HCT116 (cell line): Measurements from ENCODE around the gene ADRM1. TPM values are rescaled to one million over a fixed set of nuclear protein-coding genes. Genes with fewer than 3 reads are reported as not detected.

Experiments
- ATAC-seq: fragments of 200-7000 bp; cut with Tn5 transposase; 2 replicates; pipeline ENCODE4 v1.9.1; 2020; ENCODE audit warnings: mild to moderate bottlenecking, moderate library complexity
- BruUV-seq: library from RNA; stranded (reverse); fragments of 400-500 nt; replicated peaks from 2 replicates; lab custom pipeline; 2021; lab: Mats Ljungman, UMichigan
- CTCF ChIA-PET: fragments of 300-600 bp; sonication (Branson Sonifier 250); formaldehyde crosslinking; loops from one replicate; lab custom pipeline; 2021; ENCODE audit warnings: antibody characterized with exemption; lab: Charles Lee
- POLR2A ChIA-PET: fragments of 300-600, 350-600 bp; sonication (Branson Sonifier 250); formaldehyde crosslinking; loops from one replicate; lab custom pipeline; 2021; ENCODE audit warnings: antibody characterized with exemption; lab: Charles Lee
- RAD21 ChIA-PET, 2 experiments: fragments of 300-600 bp; sonication (Branson Sonifier 250); formaldehyde crosslinking; loops; one replicate each; lab custom pipeline; 2023; ENCODE audit warnings: low total read pairs in 2 of 2; ENCODE audit not compliant: uncharacterized antibody in 2 of 2, unreplicated experiment in 2 of 2, low non-redundant PET in 1 of 2; lab: Charles Lee
- DNase-seq: peaks from one replicate; pipeline ENCODE4 v3.0.0-alpha.2; 2010; ENCODE audit warnings: low read depth, low spot score
- H2AFZ ChIP-seq: fragments of 200-600 bp; shearing (Covaris generic), sonication (generic); 2 replicates; pipeline ENCODE4 v1.6.1; 2017; ENCODE audit warnings: low read depth, mixed run types, mixed read lengths, antibody characterized with exemption, low read length; ENCODE audit not compliant: poor library complexity, severe bottlenecking
- H3K27ac ChIP-seq: 2 replicates; pipeline ENCODE4 v1.5.1; 2012; ENCODE audit warnings: low read depth, low read length
- H3K27me3 ChIP-seq: fragments of 200-600 bp; sonication (generic); 2 replicates; pipeline ENCODE4 v1.6.1; 2016; ENCODE audit warnings: mixed run types, low read length, mixed read lengths; ENCODE audit not compliant: insufficient read depth
- H3K36me3 ChIP-seq, 2 experiments: fragments of 200-500 bp in 1 of 2; fragments of 200-600 bp in 1 of 2; sonication (Bioruptor generic) in 1 of 2; sonication (generic) in 1 of 2; 2 replicates each; pipeline versions ENCODE4 v1.5.1 to v1.6.1; 2014 to 2016; ENCODE audit warnings: low read length in 2 of 2, inconsistent platforms in 1 of 2, mixed read lengths in 1 of 2, mixed run types in 1 of 2; ENCODE audit not compliant: insufficient read depth in 2 of 2, control insufficient read depth in 1 of 2
- H3K4me1 ChIP-seq, 2 experiments: fragments of 200-600 bp in 1 of 2; sonication (generic) in 1 of 2; 2 replicates each; pipeline versions ENCODE4 v1.5.1 to v1.6.1; 2012 to 2017; ENCODE audit warnings: low read length in 2 of 2, inconsistent platforms in 1 of 2, mild to moderate bottlenecking in 1 of 2, mixed read lengths in 1 of 2, mixed run types in 1 of 2, moderate library complexity in 1 of 2; ENCODE audit not compliant: insufficient read depth in 2 of 2, control insufficient read depth in 1 of 2
- H3K4me2 ChIP-seq: fragments of 200-600 bp; sonication (generic); 2 replicates; pipeline ENCODE4 v1.6.1; 2017; ENCODE audit warnings: mixed run types, low read length, mixed read lengths
- H3K4me3 ChIP-seq, 2 experiments: fragments of 200-600 bp in 1 of 2; sonication (generic) in 1 of 2; replicated peaks in 1 of 2; 2 replicates each; pipeline ENCODE4 v1.5.1; 2011 to 2016; ENCODE audit warnings: low read length in 2 of 2, control low read depth in 1 of 2, low read depth in 1 of 2, mild to moderate bottlenecking in 1 of 2, mixed read lengths in 1 of 2, mixed run types in 1 of 2
- H3K79me2 ChIP-seq: fragments of 200-600 bp; sonication (generic); 2 replicates; pipeline ENCODE4 v1.6.1; 2017; ENCODE audit warnings: mild to moderate bottlenecking, mixed run types, low read length, moderate library complexity, mixed read lengths; ENCODE audit not compliant: insufficient read depth
- H3K9ac ChIP-seq: fragments of 200-600 bp; sonication (generic); 2 replicates; pipeline ENCODE4 v1.6.1; 2016; ENCODE audit warnings: low read length, mixed read lengths
- H3K9me2 ChIP-seq: fragments of 200-600 bp; sonication (generic), shearing (Covaris generic); 2 replicates; pipeline ENCODE4 v1.6.1; 2017; ENCODE audit warnings: mixed run types, mild to moderate bottlenecking, moderate library complexity; ENCODE audit not compliant: insufficient read depth
- H3K9me3 ChIP-seq, 2 experiments: fragments of 200-500 bp in 1 of 2; fragments of 200-600 bp in 1 of 2; sonication (Bioruptor generic) in 1 of 2; sonication (generic) in 1 of 2; 2 replicates each; pipeline ENCODE4 v1.6.1; 2014 to 2017; ENCODE audit warnings: low read length in 2 of 2, mixed read lengths in 2 of 2, inconsistent platforms in 1 of 2, low read depth in 1 of 2, mild to moderate bottlenecking in 1 of 2, mixed run types in 1 of 2, moderate library complexity in 1 of 2; ENCODE audit not compliant: control insufficient read depth in 1 of 2, insufficient read depth in 1 of 2
- H4K20me1 ChIP-seq: fragments of 200-600 bp; sonication (generic), shearing (Covaris generic); 2 replicates; pipeline ENCODE4 v1.6.1; 2017; ENCODE audit warnings: mixed run types, mild to moderate bottlenecking, moderate library complexity; ENCODE audit not compliant: insufficient read depth
- CBX3 ChIP-seq: IDR thresholded peaks from 2 replicates; pipeline ENCODE4 v1.6.1; 2012; ENCODE audit warnings: low read depth
- CEBPB ChIP-seq: IDR thresholded peaks from 2 replicates; pipeline ENCODE4 v1.6.1; 2012; ENCODE audit warnings: low read depth
- EGR1 ChIP-seq: IDR thresholded peaks from 2 replicates; pipeline ENCODE4 v1.6.1; 2012; ENCODE audit warnings: low read depth
- ELF1 ChIP-seq: IDR thresholded peaks from 2 replicates; pipeline ENCODE4 v1.6.1; 2012; ENCODE audit warnings: low read depth, borderline replicate concordance
- EZH2 ChIP-seq: fragments of 200-600 bp; sonication (generic); IDR thresholded peaks from 2 replicates; pipeline ENCODE4 v1.6.1; 2017; ENCODE audit warnings: antibody characterized with exemption, mixed run types
- EZH2phosphoT487 ChIP-seq: fragments of 200-600 bp; IDR thresholded peaks from 2 replicates; pipeline ENCODE4 v1.6.1; 2018; ENCODE audit warnings: antibody characterized with exemption, borderline replicate concordance
- FOSL1 ChIP-seq: IDR thresholded peaks from 2 replicates; pipeline ENCODE4 v1.6.1; 2012; ENCODE audit warnings: low read depth
- JUND ChIP-seq: IDR thresholded peaks from 2 replicates; pipeline ENCODE4 v1.6.1; 2012
- POLR2A ChIP-seq: IDR thresholded peaks from 2 replicates; pipeline ENCODE4 v1.7.0; 2011; ENCODE audit warnings: borderline replicate concordance; ENCODE audit not compliant: insufficient read depth, insufficient read length; ENCODE audit errors: extremely low read depth
- SP1 ChIP-seq: IDR thresholded peaks from 2 replicates; pipeline ENCODE4 v1.6.1; 2012; ENCODE audit warnings: low read depth
- TCF7L2 ChIP-seq: IDR thresholded peaks from 2 replicates; pipeline ENCODE4 v1.7.0; 2011; ENCODE audit warnings: borderline replicate concordance, inconsistent platforms; ENCODE audit not compliant: insufficient read depth, insufficient read length; ENCODE audit errors: extremely low read depth
- YY1 ChIP-seq: IDR thresholded peaks from 2 replicates; pipeline ENCODE4 v1.6.1; 2011; ENCODE audit warnings: low read length, low read depth, moderate library complexity, mild to moderate bottlenecking; ENCODE audit not compliant: insufficient replicate concordance; ENCODE audit errors: extremely low read depth
- ZFX ChIP-seq: fragments of 450-650 bp; IDR thresholded peaks from 2 replicates; pipeline ENCODE4 v1.6.1; 2017
- ZNF274 ChIP-seq: fragments of 200-500 bp; sonication (Bioruptor generic); IDR thresholded peaks from 2 replicates; pipeline ENCODE4 v1.6.1; 2014; ENCODE audit warnings: mild to moderate bottlenecking, low read depth, low read length, inconsistent platforms
- intact Hi-C: fragments of 100-400 bp; cut with micrococcal nuclease; formaldehyde crosslinking; loops from 2 replicates; pipeline ENCODE4 v1.10.0; 2022
- total RNA-seq: library from RNA; stranded (reverse); gene quantifications from one replicate; pipeline ENCODE4 v1.2.1, GENCODE V29; 2021; ENCODE audit not compliant: unreplicated experiment
- TF ChIP-seq, protein P1 (sequence below): IDR thresholded peaks from 2 replicates; pipeline ENCODE4 v1.6.1; 2012; ENCODE audit warnings: low read depth
- TF ChIP-seq, protein P2 (sequence below): IDR thresholded peaks from 2 replicates; pipeline ENCODE4 v1.6.1; 2011; ENCODE audit warnings: mild to moderate bottlenecking, low read length, moderate library complexity; ENCODE audit not compliant: insufficient replicate concordance; ENCODE audit errors: extremely low read depth
- TF ChIP-seq, protein P3 (sequence below): IDR thresholded peaks from 2 replicates; pipeline ENCODE4 v1.6.1; 2012
- TF ChIP-seq, protein P4 (sequence below): IDR thresholded peaks from 2 replicates; pipeline ENCODE4 v1.6.1; 2012

The ADRM1 gene
- total RNA-seq, 1 experiment from 2014 or later: 158 TPM

DNA sequence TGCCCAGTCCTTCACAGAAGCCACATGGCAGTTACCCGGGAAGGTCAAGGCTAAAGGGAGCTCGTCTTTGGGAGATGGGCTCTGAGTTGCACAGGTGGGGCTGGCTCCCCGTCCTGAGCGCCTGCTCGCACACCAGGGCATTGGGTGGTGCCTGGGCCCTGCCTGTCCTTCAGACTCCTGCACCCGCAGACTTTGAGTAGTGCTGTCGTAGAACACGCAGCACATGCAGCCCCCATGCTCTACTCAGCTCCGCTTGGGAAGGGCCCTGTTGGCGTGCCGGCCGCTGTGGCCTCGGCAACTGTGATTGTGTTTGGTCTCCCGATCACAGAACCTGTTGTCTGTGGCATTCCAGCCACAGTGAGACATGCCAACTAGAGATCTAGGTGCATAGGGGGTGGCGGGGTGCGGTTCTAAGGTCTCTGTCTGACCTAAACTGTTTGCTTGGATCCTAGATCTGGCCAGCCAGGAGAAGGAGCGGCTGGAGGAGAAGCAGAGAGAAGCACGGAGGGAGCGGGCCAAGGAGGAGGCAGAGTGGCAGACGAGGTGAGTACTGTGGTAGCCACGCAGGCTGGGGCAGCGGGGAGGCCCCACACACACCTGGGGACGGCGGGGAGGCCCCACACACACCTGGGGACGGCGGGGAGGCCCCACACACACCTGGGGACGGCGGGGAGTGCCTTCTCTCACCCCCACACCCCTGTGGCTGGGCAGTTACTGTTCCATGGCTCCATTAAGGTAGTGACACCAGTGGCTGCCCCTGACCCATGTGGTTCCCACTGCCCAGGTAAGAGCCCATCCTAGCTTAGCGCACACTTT lies 11.3 kb upstream of the ADRM1 start:
- RAD21 ChIA-PET: no interaction called here
- ATAC-seq: no peak

More for the DNA sequence above, 11.3 kb upstream of the ADRM1 start:
- Histone ChIP-seq H3K79me2 (no peaks in the 10 kb centered on the region), H3K4me3 (no peak overlapping the region), H4K20me1 (no peaks in the 10 kb centered on the region), H3K36me3 (peaks cover 5 to 6% of the 10 kb centered on the region in 2 experiments; a peak in 2 of 4 replicates), H3K9me3 (no peaks in the 10 kb centered on the region), H3K9ac (no peak overlapping the region), H3K9me2 (no peaks in the 10 kb centered on the region), H3K27ac (no peak overlapping the region), H3K27me3 (no peaks in the 10 kb centered on the region), H2AFZ (no peak overlapping the region), H3K4me1 (no peaks in the 10 kb centered on the region), H3K4me2 (no peak overlapping the region)
- no peak for DNase-seq
- TF ChIP-seq, protein P1, sequence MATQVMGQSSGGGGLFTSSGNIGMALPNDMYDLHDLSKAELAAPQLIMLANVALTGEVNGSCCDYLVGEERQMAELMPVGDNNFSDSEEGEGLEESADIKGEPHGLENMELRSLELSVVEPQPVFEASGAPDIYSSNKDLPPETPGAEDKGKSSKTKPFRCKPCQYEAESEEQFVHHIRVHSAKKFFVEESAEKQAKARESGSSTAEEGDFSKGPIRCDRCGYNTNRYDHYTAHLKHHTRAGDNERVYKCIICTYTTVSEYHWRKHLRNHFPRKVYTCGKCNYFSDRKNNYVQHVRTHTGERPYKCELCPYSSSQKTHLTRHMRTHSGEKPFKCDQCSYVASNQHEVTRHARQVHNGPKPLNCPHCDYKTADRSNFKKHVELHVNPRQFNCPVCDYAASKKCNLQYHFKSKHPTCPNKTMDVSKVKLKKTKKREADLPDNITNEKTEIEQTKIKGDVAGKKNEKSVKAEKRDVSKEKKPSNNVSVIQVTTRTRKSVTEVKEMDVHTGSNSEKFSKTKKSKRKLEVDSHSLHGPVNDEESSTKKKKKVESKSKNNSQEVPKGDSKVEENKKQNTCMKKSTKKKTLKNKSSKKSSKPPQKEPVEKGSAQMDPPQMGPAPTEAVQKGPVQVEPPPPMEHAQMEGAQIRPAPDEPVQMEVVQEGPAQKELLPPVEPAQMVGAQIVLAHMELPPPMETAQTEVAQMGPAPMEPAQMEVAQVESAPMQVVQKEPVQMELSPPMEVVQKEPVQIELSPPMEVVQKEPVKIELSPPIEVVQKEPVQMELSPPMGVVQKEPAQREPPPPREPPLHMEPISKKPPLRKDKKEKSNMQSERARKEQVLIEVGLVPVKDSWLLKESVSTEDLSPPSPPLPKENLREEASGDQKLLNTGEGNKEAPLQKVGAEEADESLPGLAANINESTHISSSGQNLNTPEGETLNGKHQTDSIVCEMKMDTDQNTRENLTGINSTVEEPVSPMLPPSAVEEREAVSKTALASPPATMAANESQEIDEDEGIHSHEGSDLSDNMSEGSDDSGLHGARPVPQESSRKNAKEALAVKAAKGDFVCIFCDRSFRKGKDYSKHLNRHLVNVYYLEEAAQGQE: no peak
- TF ChIP-seq, protein P2, sequence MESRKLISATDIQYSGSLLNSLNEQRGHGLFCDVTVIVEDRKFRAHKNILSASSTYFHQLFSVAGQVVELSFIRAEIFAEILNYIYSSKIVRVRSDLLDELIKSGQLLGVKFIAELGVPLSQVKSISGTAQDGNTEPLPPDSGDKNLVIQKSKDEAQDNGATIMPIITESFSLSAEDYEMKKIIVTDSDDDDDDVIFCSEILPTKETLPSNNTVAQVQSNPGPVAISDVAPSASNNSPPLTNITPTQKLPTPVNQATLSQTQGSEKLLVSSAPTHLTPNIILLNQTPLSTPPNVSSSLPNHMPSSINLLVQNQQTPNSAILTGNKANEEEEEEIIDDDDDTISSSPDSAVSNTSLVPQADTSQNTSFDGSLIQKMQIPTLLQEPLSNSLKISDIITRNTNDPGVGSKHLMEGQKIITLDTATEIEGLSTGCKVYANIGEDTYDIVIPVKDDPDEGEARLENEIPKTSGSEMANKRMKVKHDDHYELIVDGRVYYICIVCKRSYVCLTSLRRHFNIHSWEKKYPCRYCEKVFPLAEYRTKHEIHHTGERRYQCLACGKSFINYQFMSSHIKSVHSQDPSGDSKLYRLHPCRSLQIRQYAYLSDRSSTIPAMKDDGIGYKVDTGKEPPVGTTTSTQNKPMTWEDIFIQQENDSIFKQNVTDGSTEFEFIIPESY: no peak
- TF ChIP-seq ZFX: no peak
- TF ChIP-seq TCF7L2: no peak
- TF ChIP-seq EZH2phosphoT487: no peak
- no peak for TF ChIP-seq EZH2
- no peak for TF ChIP-seq ELF1
- TF ChIP-seq CBX3: no peak
- TF ChIP-seq SP1: no peak
- no peak for TF ChIP-seq YY1
- no peak for TF ChIP-seq CEBPB
- no peak for TF ChIP-seq EGR1
- no peak for TF ChIP-seq ZNF274
- TF ChIP-seq, protein P3, sequence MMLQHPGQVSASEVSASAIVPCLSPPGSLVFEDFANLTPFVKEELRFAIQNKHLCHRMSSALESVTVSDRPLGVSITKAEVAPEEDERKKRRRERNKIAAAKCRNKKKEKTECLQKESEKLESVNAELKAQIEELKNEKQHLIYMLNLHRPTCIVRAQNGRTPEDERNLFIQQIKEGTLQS: no peak
- TF ChIP-seq, protein P4, sequence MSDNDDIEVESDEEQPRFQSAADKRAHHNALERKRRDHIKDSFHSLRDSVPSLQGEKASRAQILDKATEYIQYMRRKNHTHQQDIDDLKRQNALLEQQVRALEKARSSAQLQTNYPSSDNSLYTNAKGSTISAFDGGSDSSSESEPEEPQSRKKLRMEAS: no peak
- no peak for TF ChIP-seq POLR2A
- TF ChIP-seq FOSL1: no peak
- no peak for TF ChIP-seq JUND
- CTCF ChIA-PET: interaction anchor here (0.7 to 1.2 kb wide), 2 partner anchors 11 to 281 kb away, joined by 3 read pairs; no protein-coding TSS in a partner anchor
- intact Hi-C loops: no loop called here
- POLR2A ChIA-PET: no interaction called here
- BruUV-seq: no TSS peak
